Upper lobe of right lung (tissue), 1 donor: ENCODE data around the gene LBX2. TPM values are rescaled to one million over a fixed set of nuclear protein-coding genes. Genes with fewer than 3 reads are reported as not detected.

ENCODE experiments used
- ATAC-seq: fragments of 200-7000 bp; cut with Tn5 transposase; one replicate; pipeline ENCODE4 v1.9.1; 2020; ENCODE audit warnings: mild to moderate bottlenecking, moderate library complexity
- DNase-seq: peaks from one replicate; pipeline ENCODE4 v3.0.0-alpha.2; 2020
- H3K27ac ChIP-seq: fragments of 200-600 bp; one replicate; pipeline ENCODE4 v1.8.0; 2022
- H3K27me3 ChIP-seq: fragments of 200-600 bp; one replicate; pipeline ENCODE4 v1.8.0; 2022; ENCODE audit warnings: mild to moderate bottlenecking
- H3K36me3 ChIP-seq: fragments of 200-600 bp; one replicate; pipeline ENCODE4 v1.8.0; 2022
- H3K4me1 ChIP-seq: fragments of 200-600 bp; one replicate; pipeline ENCODE4 v1.8.0; 2022
- H3K4me3 ChIP-seq: fragments of 200-600 bp; one replicate; pipeline ENCODE4 v1.8.0; 2022; ENCODE audit warnings: mild to moderate bottlenecking
- H3K9me3 ChIP-seq: fragments of 200-600 bp; one replicate; pipeline ENCODE4 v1.8.0; 2022
- CTCF ChIP-seq: fragments of 200-600 bp; IDR thresholded peaks from one replicate; pipeline ENCODE4 v1.8.0; 2022; ENCODE audit warnings: antibody characterized with exemption
- intact Hi-C: fragments of 100-400 bp; cut with DNase I; formaldehyde crosslinking; loops from one replicate; pipeline ENCODE4 v1.11.0; 2022
- total RNA-seq: library from RNA; stranded (reverse); fragmentation: NEBNext Ultra II Directional; extraction: Animal tissue kit (Norgen Biotek cat#: 25700); gene quantifications from one replicate; pipeline ENCODE4 v1.2.1, GENCODE V29; 2021
- donor health status: DM: no; HTN: yes; CAD: no; lungs with severe emphysema.

LBX2 gene
- total RNA-seq, 1 donor from 2014 or later = 1.8 TPM

GRCh38 chr2:74450570-74451190, 48.7 kb downstream of the LBX2 start:
- no peaks in the 10 kb centered on the region for H3K36me3 ChIP-seq
- H3K4me3 ChIP-seq = no peak overlapping the region
- no peak for ATAC-seq
- H3K27me3 ChIP-seq = no peaks in the 10 kb centered on the region
- DNase-seq = no peak
- H3K4me1 ChIP-seq = peaks cover 8% of the 10 kb centered on the region
- intact Hi-C loops = no loop called here
- no peak overlapping the region for H3K27ac ChIP-seq
- no peaks in the 10 kb centered on the region for H3K9me3 ChIP-seq
- TF ChIP-seq CTCF = no peak

GRCh38 chr2:74448771-74449170, 50.6 kb downstream of the LBX2 start:
- no peaks in the 10 kb centered on the region for H3K36me3 ChIP-seq
- H3K27me3 ChIP-seq = no peaks in the 10 kb centered on the region
- no peaks in the 10 kb centered on the region for H3K4me1 ChIP-seq
- H3K9me3 ChIP-seq = no peaks in the 10 kb centered on the region
- DNase-seq = no peak
- no peak for ATAC-seq
- TF ChIP-seq CTCF = no peak
- intact Hi-C loops = no loop called here
- no peak overlapping the region for H3K4me3 ChIP-seq
- no peak overlapping the region for H3K27ac ChIP-seq

Other genes with a start within 250 kb of the LBX2 start
- 3.2 TPM for gene SLC4A5, start 156.2 kb downstream of the LBX2 start, total RNA-seq
- 140 TPM for gene DCTN1, start 119.3 kb downstream of the LBX2 start, total RNA-seq
- gene C2orf81, start 78.0 kb downstream of the LBX2 start, total RNA-seq = 2.1 TPM
- gene WDR54, start 77.9 kb downstream of the LBX2 start, total RNA-seq = 8.4 TPM
- gene RTKN, start 57.7 kb downstream of the LBX2 start, total RNA-seq = 32.3 TPM
- 30.2 TPM for gene INO80B, start 44.5 kb downstream of the LBX2 start, total RNA-seq
- 57.5 TPM for gene WBP1, start 41.2 kb downstream of the LBX2 start, total RNA-seq
- 51.6 TPM for gene MOGS, start 34.2 kb downstream of the LBX2 start, total RNA-seq
- gene MRPL53, start 26.9 kb downstream of the LBX2 start, total RNA-seq = 73.1 TPM
- 16.1 TPM for gene CCDC142, start 16.6 kb downstream of the LBX2 start, total RNA-seq
- gene TTC31, start 16.5 kb downstream of the LBX2 start, total RNA-seq = 23.4 TPM
- gene PCGF1, start 8.1 kb upstream of the LBX2 start, total RNA-seq = 30.1 TPM
- gene TLX2, start 14.8 kb upstream of the LBX2 start, total RNA-seq = not detected
- gene DQX1, start 26.6 kb upstream of the LBX2 start, total RNA-seq = not detected
- gene AUP1, start 30.1 kb upstream of the LBX2 start, total RNA-seq = 119 TPM
- 31.4 TPM for gene HTRA2, start 30.3 kb upstream of the LBX2 start, total RNA-seq
- gene LOXL3, start 54.3 kb upstream of the LBX2 start, total RNA-seq = 8.1 TPM
- 35.7 TPM for gene DOK1, start 55.1 kb upstream of the LBX2 start, total RNA-seq
- gene M1AP, start 148.7 kb upstream of the LBX2 start, total RNA-seq = 1.4 TPM
- 9.0 TPM for gene SEMA4F, start 154.6 kb upstream of the LBX2 start, total RNA-seq